IMR-90 (cell line): ENCODE results near the gene ZNF862.

ENCODE experiments used
- CEBPB ChIP-seq: IDR thresholded peaks from 2 replicates; pipeline ENCODE4 v1.6.1; 2012; ENCODE audit warnings: low read depth, low read length, improper control_type of control experiment
- CHD1 ChIP-seq: IDR thresholded peaks from 2 replicates; pipeline ENCODE4 v1.6.1; 2012; ENCODE audit warnings: low read depth, low read length, improper control_type of control experiment
- CTCF ChIP-seq: conservative IDR thresholded peaks from 2 replicates; pipeline ENCODE4 v1.5.1; 2012; ENCODE audit warnings: mild to moderate bottlenecking, low read depth, low read length, improper control_type of control experiment
- ELK1 ChIP-seq: fragments of 150-350 bp; IDR thresholded peaks from 2 replicates; pipeline ENCODE4 v1.6.1; 2016; ENCODE audit warnings: low read depth, mild to moderate bottlenecking, low read length, moderate library complexity, borderline replicate concordance
- FOS ChIP-seq: fragments of 150-350 bp; IDR thresholded peaks from 2 replicates; pipeline ENCODE4 v1.6.1; 2016; ENCODE audit warnings: low read depth, low read length
- MAFK ChIP-seq: IDR thresholded peaks from 2 replicates; pipeline ENCODE4 v1.6.1; 2012; ENCODE audit warnings: low read depth, low read length, improper control_type of control experiment
- POLR2A ChIP-seq: IDR thresholded peaks from 2 replicates; pipeline ENCODE4 v1.6.1; 2012; ENCODE audit warnings: mild to moderate bottlenecking, low read depth, low read length
- RFX5 ChIP-seq: IDR thresholded peaks from 2 replicates; pipeline ENCODE4 v1.8.0; 2012; ENCODE audit warnings: low read depth, mild to moderate bottlenecking, low read length, moderate library complexity
- SMC3 ChIP-seq: fragments of 150-350 bp; IDR thresholded peaks from 2 replicates; pipeline ENCODE4 v1.6.1; 2016; ENCODE audit warnings: low read depth, mild to moderate bottlenecking, antibody characterized with exemption, low read length, moderate library complexity
- USF2 ChIP-seq: fragments of 150-350 bp; IDR thresholded peaks from 2 replicates; pipeline ENCODE4 v1.6.1; 2017; ENCODE audit warnings: mild to moderate bottlenecking, antibody characterized with exemption, low read length, low read depth

DNA sequence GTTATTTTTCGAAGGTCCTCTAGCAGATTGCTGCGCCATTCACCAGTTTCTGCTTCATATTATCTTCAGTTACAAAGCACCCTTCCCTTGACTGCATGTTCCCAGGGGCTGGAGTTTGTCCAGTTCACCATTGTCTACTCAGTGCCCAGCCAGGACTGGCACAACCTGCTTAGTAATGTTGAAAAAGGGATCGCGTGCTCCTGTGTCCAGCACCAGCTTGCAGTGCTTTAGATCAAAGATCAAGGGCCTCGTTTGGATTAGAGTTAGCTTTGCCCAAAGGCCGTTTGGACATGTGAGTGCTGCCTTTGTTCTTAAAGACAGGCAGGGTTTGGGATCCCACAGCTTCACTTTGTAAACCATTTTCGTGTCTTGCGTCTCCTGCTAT lies 36.5 kb downstream of the ZNF862 start:
- no peak for TF ChIP-seq CTCF
- no peak for TF ChIP-seq MAFK
- no peak for TF ChIP-seq POLR2A
- TF ChIP-seq ELK1 = no peak
- no peak for TF ChIP-seq SMC3
- no peak for TF ChIP-seq CEBPB
- TF ChIP-seq USF2 = no peak
- TF ChIP-seq RFX5 = no peak
- TF ChIP-seq CHD1 = no peak
- TF ChIP-seq FOS = no peak
